ENCODE results near the gene NTN1.

The NTN1 gene

DNA sequence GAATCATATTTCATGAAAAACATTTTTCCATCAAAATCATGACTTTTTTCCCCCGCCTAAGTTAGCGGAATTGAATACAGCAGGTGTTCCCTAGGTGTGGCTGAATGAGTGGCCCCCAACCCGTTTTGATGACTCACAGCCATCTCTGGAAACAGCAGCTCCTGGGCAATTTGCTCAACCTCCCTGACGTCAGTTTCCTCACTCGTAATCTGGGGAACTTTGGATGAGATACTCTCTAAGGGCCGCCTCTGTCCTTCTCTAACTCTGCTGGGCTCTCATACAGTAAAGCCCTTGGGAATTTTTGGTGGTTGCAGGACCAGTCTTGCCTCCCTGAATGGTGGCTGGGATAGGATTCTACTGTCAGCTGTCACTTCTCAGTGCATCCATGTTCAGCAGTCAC is 11.6 kb upstream of the NTN1 start:
- H3K9me3 Mint-ChIP-seq = peaks cover 5% of the 10 kb centered on the region
- no peak overlapping the region for H3K4me3 Mint-ChIP-seq
- H3K27me3 Mint-ChIP-seq (ENCODE audit: low read depth) = peaks cover 82% of the 10 kb centered on the region
- H3K4me1 Mint-ChIP-seq = no peaks in the 10 kb centered on the region
- H3K27ac Mint-ChIP-seq = no peak overlapping the region
- H3K36me3 Mint-ChIP-seq (ENCODE audit: low read depth) = no peaks in the 10 kb centered on the region
- no peak for TF ChIP-seq CTCF (IDR thresholded peaks at IDR 0.05; ENCODE audit: unreplicated experiment in 3 of 3)

DNA sequence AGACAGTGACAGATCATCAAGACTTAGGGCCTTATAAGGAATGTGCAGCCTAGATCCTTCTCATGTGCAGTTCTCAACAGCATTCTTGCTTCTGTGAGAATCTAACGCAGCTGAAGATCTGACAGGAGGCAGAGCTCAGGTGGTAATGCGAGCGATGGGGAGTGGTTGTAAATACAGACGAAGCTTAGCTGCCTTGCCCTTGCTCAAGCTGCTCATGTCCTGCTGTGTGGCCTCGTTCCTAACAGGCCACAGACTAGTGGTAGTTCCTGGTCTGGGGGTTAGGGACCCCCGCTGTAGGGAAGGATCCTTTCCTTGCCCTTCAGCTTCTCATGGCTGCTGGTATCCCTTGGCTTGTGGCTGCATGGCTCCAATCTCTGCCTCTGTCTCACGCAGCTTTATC is 10.3 kb upstream of the NTN1 start:
- no peak overlapping the region for H3K4me3 Mint-ChIP-seq

GRCh38 chr17:9016941-9017552 is 4.3 kb upstream of the NTN1 start:
- Mint-ChIP-seq H3K27ac (no peak overlapping the region), H3K36me3 (ENCODE audit: low read depth) (no peaks in the 10 kb centered on the region), H3K4me3 (no peak overlapping the region), H3K9me3 (peaks cover 5% of the 10 kb centered on the region), H3K27me3 (ENCODE audit: low read depth) (peaks cover 38% of the 10 kb centered on the region), H3K4me1 (no peaks in the 10 kb centered on the region)
- TF ChIP-seq CTCF (IDR thresholded peaks at IDR 0.05; ENCODE audit: unreplicated experiment in 3 of 3) = no peak

More for the DNA sequence above, 10.3 kb upstream of the NTN1 start:
- Mint-ChIP-seq H3K27ac (no peak overlapping the region), H3K4me1 (no peaks in the 10 kb centered on the region), H3K27me3 (ENCODE audit: low read depth) (peaks cover 69% of the 10 kb centered on the region), H3K36me3 (ENCODE audit: low read depth) (no peaks in the 10 kb centered on the region), H3K9me3 (peaks cover 7% of the 10 kb centered on the region)
- no peak for TF ChIP-seq CTCF (IDR thresholded peaks at IDR 0.05; ENCODE audit: unreplicated experiment in 3 of 3)

DNA sequence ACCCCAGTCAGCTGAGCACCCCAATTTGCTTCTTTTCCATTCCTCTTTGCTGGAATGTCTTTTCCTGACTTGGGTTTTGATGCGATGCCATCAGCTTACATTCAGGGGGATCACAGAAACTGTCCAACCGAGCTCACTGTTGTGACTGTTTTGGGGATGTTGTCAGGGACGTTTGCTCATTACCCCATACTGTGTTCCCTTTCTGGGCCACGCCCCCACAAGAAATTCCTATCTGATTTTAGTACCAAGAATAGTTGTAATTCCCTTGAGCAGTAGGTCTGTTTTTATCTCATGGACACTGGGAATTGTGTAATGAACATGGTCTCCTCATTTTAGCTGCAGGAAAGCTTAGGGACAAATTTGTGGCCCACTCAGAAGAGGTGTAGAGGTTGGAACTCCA is 2.6 kb upstream of the NTN1 start:
- Mint-ChIP-seq H3K4me3 (no peak overlapping the region), H3K9me3 (peaks cover 2% of the 10 kb centered on the region), H3K27me3 (ENCODE audit: low read depth) (peaks cover 38% of the 10 kb centered on the region), H3K27ac (no peak overlapping the region), H3K36me3 (ENCODE audit: low read depth) (no peaks in the 10 kb centered on the region), H3K4me1 (peaks cover 4% of the 10 kb centered on the region)
- no peak for TF ChIP-seq CTCF (IDR thresholded peaks at IDR 0.05; ENCODE audit: unreplicated experiment in 3 of 3)

- Mint-ChIP-seq H3K4me1 (peaks cover 13% of the 10 kb centered on the region), H3K27me3 (ENCODE audit: low read depth) (peaks cover 49% of the 10 kb centered on the region), H3K4me3 (peak overlapping the region; percentile 67 to 82 (median 81)), H3K9me3 (peaks cover 2% of the 10 kb centered on the region), H3K36me3 (ENCODE audit: low read depth) (no peaks in the 10 kb centered on the region), H3K27ac (no peak overlapping the region)
- TF ChIP-seq CTCF (IDR thresholded peaks at IDR 0.05; ENCODE audit: unreplicated experiment in 3 of 3) = no peak
Observed at GRCh38 chr17:9020096-9020823, 1.1 kb upstream of the NTN1 start.

DNA sequence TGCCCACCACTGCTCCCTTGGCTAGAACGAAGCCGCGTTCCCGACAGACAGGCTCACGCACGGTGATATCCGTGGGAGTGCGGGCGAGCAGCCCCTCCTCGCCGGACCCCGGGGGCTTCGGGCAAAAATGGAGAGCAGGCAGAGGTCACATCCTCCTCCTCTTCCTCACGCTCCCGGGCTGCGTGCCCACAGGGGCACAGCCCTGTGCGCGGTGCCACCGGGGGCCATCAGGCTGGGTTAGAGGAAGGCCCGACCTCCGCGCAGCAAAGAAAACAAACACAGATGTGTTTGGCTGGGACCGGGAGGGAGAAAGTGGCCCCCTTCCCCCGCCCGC is 519 bp upstream of the NTN1 start:
- Mint-ChIP-seq H3K27ac (no peak overlapping the region), H3K27me3 (ENCODE audit: low read depth) (peaks cover 54% of the 10 kb centered on the region), H3K4me3 (peak overlapping the region; percentile 67 to 82 (median 81)), H3K36me3 (ENCODE audit: low read depth) (no peaks in the 10 kb centered on the region), H3K9me3 (no peaks in the 10 kb centered on the region), H3K4me1 (peaks cover 13% of the 10 kb centered on the region)
- no peak for TF ChIP-seq CTCF (IDR thresholded peaks at IDR 0.05; ENCODE audit: unreplicated experiment in 3 of 3)

Measured in nephron (organoid).